Measurements from ENCODE around the gene COL6A3.

DNA sequence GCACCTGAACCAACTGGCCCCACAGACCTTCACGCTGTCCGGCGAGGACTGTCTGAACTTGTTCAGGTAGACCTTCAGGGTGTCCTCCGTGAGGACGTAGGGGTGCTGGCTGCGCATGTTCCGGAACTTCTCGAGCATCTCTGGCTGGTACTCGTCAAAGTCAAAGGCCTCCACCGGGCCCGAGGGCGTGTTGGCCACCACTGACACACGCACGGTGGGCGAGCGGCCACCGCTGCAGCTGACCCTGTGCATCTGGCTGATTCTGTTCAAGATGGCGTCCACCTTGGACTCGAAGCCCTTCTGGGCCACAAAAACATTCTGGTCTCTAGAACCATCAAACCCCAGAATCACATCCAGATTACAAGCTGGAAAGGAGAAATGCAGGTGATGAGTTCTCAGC, 48.3 kb downstream of the COL6A3 start:
- no peak for TF ChIP-seq EZH2 (IDR thresholded peaks at IDR 0.05; ENCODE audit: borderline replicate concordance, insufficient read depth, low read depth, low read length, poor library complexity, severe bottlenecking)
- TF ChIP-seq, protein P1, sequence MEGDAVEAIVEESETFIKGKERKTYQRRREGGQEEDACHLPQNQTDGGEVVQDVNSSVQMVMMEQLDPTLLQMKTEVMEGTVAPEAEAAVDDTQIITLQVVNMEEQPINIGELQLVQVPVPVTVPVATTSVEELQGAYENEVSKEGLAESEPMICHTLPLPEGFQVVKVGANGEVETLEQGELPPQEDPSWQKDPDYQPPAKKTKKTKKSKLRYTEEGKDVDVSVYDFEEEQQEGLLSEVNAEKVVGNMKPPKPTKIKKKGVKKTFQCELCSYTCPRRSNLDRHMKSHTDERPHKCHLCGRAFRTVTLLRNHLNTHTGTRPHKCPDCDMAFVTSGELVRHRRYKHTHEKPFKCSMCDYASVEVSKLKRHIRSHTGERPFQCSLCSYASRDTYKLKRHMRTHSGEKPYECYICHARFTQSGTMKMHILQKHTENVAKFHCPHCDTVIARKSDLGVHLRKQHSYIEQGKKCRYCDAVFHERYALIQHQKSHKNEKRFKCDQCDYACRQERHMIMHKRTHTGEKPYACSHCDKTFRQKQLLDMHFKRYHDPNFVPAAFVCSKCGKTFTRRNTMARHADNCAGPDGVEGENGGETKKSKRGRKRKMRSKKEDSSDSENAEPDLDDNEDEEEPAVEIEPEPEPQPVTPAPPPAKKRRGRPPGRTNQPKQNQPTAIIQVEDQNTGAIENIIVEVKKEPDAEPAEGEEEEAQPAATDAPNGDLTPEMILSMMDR (IDR thresholded peaks at IDR 0.05) = no peak
